Sigmoid colon (tissue), 7 donors: ENCODE measurements around the gene MRTFB. TPM values are rescaled to one million over a fixed set of nuclear protein-coding genes. Genes with fewer than 3 reads are reported as not detected.

ENCODE experiments used
- DNase-seq: peaks from one replicate; pipeline ENCODE4 v3.0.0-alpha.2; 2019
- H3K27ac ChIP-seq, 4 donors: fragments of 200-600 bp; sonication (generic); one replicate each; pipeline ENCODE4 v1.5.1; 2016 to 2019; ENCODE audit warnings: mild to moderate bottlenecking in 1 of 4
- H3K27me3 ChIP-seq, 3 donors: fragments of 200-600 bp; sonication (generic); one replicate each; pipeline ENCODE4 v1.5.1; 2019; ENCODE audit warnings: mild to moderate bottlenecking in 1 of 3
- H3K36me3 ChIP-seq, 4 donors: fragments of 200-600 bp; sonication (generic); one replicate each; pipeline ENCODE4 v1.5.1; 2016 to 2019
- H3K4me1 ChIP-seq, 4 donors: fragments of 200-600 bp; sonication (generic); one replicate each; pipeline ENCODE4 v1.5.1; 2017 to 2019
- H3K4me3 ChIP-seq, 4 donors: fragments of 200-600 bp; sonication (generic); one replicate each; pipeline ENCODE4 v1.5.1; 2017 to 2019; ENCODE audit warnings: mild to moderate bottlenecking in 2 of 4, moderate library complexity in 1 of 4
- H3K9me3 ChIP-seq, 4 donors: fragments of 200-600 bp in 3 of 4; sonication (generic) in 3 of 4; one replicate each; pipeline versions ENCODE4 v1.5.1 to v1.6.1; 2013 to 2019
- CTCF ChIP-seq, 4 experiments: fragments of 450-650 bp in 3 of 4; fragments of 200-600 bp in 1 of 4; IDR thresholded peaks; one replicate each; pipeline ENCODE4 v1.5.1; 2016 to 2019; ENCODE audit warnings: antibody characterized with exemption in 4 of 4, mild to moderate bottlenecking in 3 of 4, moderate library complexity in 2 of 4
- EP300 ChIP-seq, 4 donors: sonication (generic); formaldehyde crosslinking; IDR thresholded peaks; one replicate each; pipeline ENCODE4 v1.6.1; 2017; ENCODE audit warnings: antibody characterized with exemption in 4 of 4
- POLR2A ChIP-seq, 2 donors: fragments of 450-650 bp; IDR thresholded peaks; one replicate each; pipeline ENCODE4 v1.6.1; 2016; ENCODE audit warnings: antibody characterized with exemption in 2 of 2, mild to moderate bottlenecking in 2 of 2, moderate library complexity in 2 of 2
- POLR2AphosphoS5 ChIP-seq, 4 donors: sonication (generic); formaldehyde crosslinking; IDR thresholded peaks; one replicate each; pipeline ENCODE4 v1.6.1; 2017; ENCODE audit warnings: antibody characterized with exemption in 4 of 4
- whole genome bisulfite sequencing, 2 donors: extraction: QIAGEN DNeasy Blood & Tissue Kit; methylation state at CpG; one replicate each; pipeline ENCODE4 v1.1.7; 2013; 5-methylcytosine and 5-hydroxymethylcytosine counted together
- intact Hi-C: fragments of 100-400 bp; cut with DNase I; formaldehyde crosslinking; loops from one replicate; pipeline ENCODE4 v1.15.1; 2023
- polyA plus RNA-seq, 3 donors: library from polyadenylated mRNA; stranded (reverse); fragments of 200-250 nt; gene quantifications; one replicate each; pipeline ENCODE4 v1.2.3, GENCODE V29; 2013
- total RNA-seq, 4 donors: library from RNA; depleted of rRNA; stranded (reverse); fragments of >200 nt; gene quantifications; one replicate each; pipeline ENCODE4 v1.1.0, GENCODE V29; 2016
- donor health status: healthy with polysubstance abuse.
- donor health status: Bipolar disorder and iron deficiency.
- donor health status: healthy.

Gene MRTFB
- total and polyA plus RNA-seq, 7 donors = 4.6 to 44.6 (median 23.2) TPM

DNA sequence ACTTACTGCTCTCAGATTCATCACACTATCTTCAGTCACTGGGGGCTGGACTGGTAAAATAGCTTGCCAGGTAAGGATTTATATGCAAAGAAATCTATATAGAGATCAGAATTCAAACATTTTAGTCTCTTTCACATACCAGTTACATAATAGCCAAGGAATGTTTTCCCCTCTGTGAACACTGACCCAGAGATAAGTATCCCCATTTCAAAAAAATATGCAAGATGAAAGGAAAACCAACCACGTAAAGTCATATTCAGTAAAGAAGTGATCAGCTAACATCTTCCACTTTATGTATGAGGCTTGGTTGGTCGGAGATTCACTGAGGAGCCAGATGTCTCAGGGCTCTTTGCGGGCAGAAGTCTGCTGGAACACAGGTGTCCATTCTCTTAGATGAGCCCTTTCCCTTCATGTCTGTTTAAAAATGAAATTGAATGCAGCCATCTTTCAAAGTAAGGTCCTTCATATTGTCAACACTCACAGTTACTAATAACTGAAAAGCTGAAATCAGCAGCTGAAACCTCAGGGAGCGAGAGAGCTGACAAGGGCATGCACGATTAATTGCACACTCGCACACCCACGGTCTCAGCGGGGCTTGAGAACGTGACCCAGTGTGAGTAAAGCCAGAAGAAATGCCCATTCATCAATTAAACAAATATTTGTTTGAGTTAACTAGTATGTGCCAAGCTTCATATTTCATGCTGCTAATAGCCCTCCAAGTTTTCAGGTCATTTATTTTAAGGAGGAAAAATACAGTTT, 161.2 kb downstream of the MRTFB start:
- Histone ChIP-seq H3K27me3 (no peaks in the 10 kb centered on the region), H3K36me3 (peaks cover 0 to 36% (median 9%) of the 10 kb centered on the region in 4 donors), H3K27ac (no peak overlapping the region), H3K4me1 (no peaks in the 10 kb centered on the region), H3K4me3 (no peak overlapping the region), H3K9me3 (no peaks in the 10 kb centered on the region)
- WGBS, 2 donors = 81 to 86% methylated on average over 9 of the region's 9 CpGs
- intact Hi-C loops = no loop called here
- TF ChIP-seq CTCF (IDR thresholded peaks at IDR 0.05) (no peak), EP300 (IDR thresholded peaks at IDR 0.05) (no peak), POLR2AphosphoS5 (IDR thresholded peaks at IDR 0.05) (no peak), POLR2A (IDR thresholded peaks at IDR 0.05) (no peak)
- DNase-seq = no peak

DNA sequence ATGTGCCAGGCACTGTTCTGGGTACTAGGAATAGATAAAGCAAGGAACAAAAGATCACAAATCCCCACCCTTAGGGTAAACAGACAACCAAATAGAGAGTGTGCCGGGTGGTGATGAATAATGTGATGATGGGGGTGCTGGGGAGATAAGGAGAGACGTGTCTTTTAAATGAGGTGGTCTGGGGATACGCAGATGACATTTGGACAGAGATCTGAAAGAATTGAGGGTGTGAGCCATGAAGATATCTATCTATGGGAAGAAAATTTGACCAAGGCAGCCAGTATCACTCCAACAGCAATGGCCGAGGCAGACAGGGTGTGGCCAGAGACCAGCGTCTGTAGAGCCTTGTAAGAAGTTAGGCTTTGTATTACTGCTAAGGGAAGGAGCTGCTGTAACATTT, 165.3 kb downstream of the MRTFB start:
- Histone ChIP-seq H3K4me3 (no peak overlapping the region), H3K27ac (no peak overlapping the region), H3K4me1 (no peaks in the 10 kb centered on the region), H3K27me3 (no peaks in the 10 kb centered on the region), H3K9me3 (no peaks in the 10 kb centered on the region), H3K36me3 (peaks cover 0 to 72% (median 20%) of the 10 kb centered on the region in 4 donors)
- intact Hi-C loops = no loop called here
- no peak for TF ChIP-seq EP300 (IDR thresholded peaks at IDR 0.05)
- TF ChIP-seq CTCF (IDR thresholded peaks at IDR 0.05) = no peak
- TF ChIP-seq POLR2A (IDR thresholded peaks at IDR 0.05) = no peak
- WGBS, 2 donors = 84 to 94% methylated on average over 5 of the region's 5 CpGs
- no peak for DNase-seq

- H3K27ac ChIP-seq = no peak overlapping the region
- H3K9me3 ChIP-seq = no peaks in the 10 kb centered on the region
- no peaks in the 10 kb centered on the region for H3K27me3 ChIP-seq
- no peak for DNase-seq
- peaks cover 0 to 74% (median 21%) of the 10 kb centered on the region in 4 donors for H3K36me3 ChIP-seq
- intact Hi-C loops = no loop called here
- no peaks in the 10 kb centered on the region for H3K4me1 ChIP-seq
- H3K4me3 ChIP-seq = no peak overlapping the region
- TF ChIP-seq POLR2AphosphoS5 (IDR thresholded peaks at IDR 0.05) = no peak
- TF ChIP-seq POLR2A (IDR thresholded peaks at IDR 0.05) = no peak
- no peak for TF ChIP-seq CTCF (IDR thresholded peaks at IDR 0.05)
- TF ChIP-seq EP300 (IDR thresholded peaks at IDR 0.05) = no peak
- 92 to 93% methylated on average over 5 of the region's 5 CpGs for WGBS, 2 donors
Measured at GRCh38 chr16:14238756-14239155, 167.6 kb downstream of the MRTFB start.

DNA sequence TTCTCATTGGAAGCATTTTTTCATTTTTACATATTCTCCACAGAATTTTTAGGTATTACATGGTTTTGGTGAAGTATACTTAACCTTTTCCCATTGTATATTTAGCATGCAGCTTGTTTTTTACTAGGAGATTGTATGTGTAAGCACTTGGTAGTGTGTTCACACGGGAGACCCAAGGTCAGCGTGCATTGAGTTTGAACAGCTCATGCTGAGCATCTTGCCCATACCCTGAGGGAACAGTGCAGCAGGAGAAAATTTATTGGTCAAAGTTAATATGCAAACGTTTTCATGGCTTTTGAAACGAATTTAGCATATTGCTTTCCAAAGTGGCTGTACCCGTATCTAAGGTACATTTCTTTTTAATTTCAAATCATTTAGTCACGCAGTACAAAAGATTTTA, 168.7 kb downstream of the MRTFB start:
- DNase-seq = no peak
- H3K27ac ChIP-seq = no peak overlapping the region
- intact Hi-C loops = loop anchor here (10.0 kb wide), 1 partner anchor 315 kb away; the partner anchor contains the start of gene ERCC4
- WGBS, 2 donors = 89 to 91% methylated on average over 6 of the region's 6 CpGs
- H3K4me1 ChIP-seq = no peaks in the 10 kb centered on the region
- no peaks in the 10 kb centered on the region for H3K27me3 ChIP-seq
- H3K36me3 ChIP-seq = peaks cover 0 to 68% (median 16%) of the 10 kb centered on the region in 4 donors
- no peak for TF ChIP-seq EP300 (IDR thresholded peaks at IDR 0.05)
- no peak for TF ChIP-seq POLR2AphosphoS5 (IDR thresholded peaks at IDR 0.05)
- TF ChIP-seq POLR2A (IDR thresholded peaks at IDR 0.05) = no peak
- no peak for TF ChIP-seq CTCF (IDR thresholded peaks at IDR 0.05)
- no peaks in the 10 kb centered on the region for H3K9me3 ChIP-seq
- H3K4me3 ChIP-seq = no peak overlapping the region
